Measurements from ENCODE around the gene PIMREG.

GRCh38 chr17:6408735-6409134, 35.5 kb upstream of the PIMREG start:
- TF ChIP-seq POLR2AphosphoS5 (IDR thresholded peaks at IDR 0.05), result no peak
- no peak for TF ChIP-seq EZH2 (IDR thresholded peaks at IDR 0.05; ENCODE audit: borderline replicate concordance, insufficient read depth, low read length, poor library complexity, severe bottlenecking)
- no peak for TF ChIP-seq EP300 (conservative IDR thresholded peaks at IDR 0.05; ENCODE audit: poor library complexity, severe bottlenecking)

Measured in neural cell (in vitro differentiated cells).